Mucosa of rectum (tissue), 2 donors: Measurements from ENCODE around the gene MYH14.

Experiments used
- H3K27ac ChIP-seq, 2 donors: one replicate each; pipeline ENCODE4 v1.7.0; 2013; ENCODE audit warnings: inconsistent platforms in 2 of 2, low read depth in 2 of 2, low read length in 2 of 2
- H3K27me3 ChIP-seq, 2 donors: one replicate each; pipeline ENCODE4 v1.7.0; 2013; ENCODE audit warnings: low read length in 2 of 2; ENCODE audit not compliant: control insufficient read depth in 2 of 2, insufficient read depth in 2 of 2
- H3K36me3 ChIP-seq, 2 donors: one replicate each; pipeline ENCODE4 v1.7.0; 2013; ENCODE audit warnings: low read length in 2 of 2; ENCODE audit not compliant: control insufficient read depth in 2 of 2, insufficient read depth in 2 of 2
- H3K4me1 ChIP-seq, 2 donors: one replicate each; pipeline ENCODE4 v1.7.0; 2013; ENCODE audit warnings: low read length in 2 of 2, mild to moderate bottlenecking in 1 of 2; ENCODE audit not compliant: control insufficient read depth in 2 of 2, insufficient read depth in 2 of 2
- H3K4me3 ChIP-seq, 2 donors: one replicate each; pipeline ENCODE4 v1.7.0; 2013; ENCODE audit warnings: low read length in 2 of 2
- H3K9ac ChIP-seq, 2 donors: one replicate each; pipeline ENCODE4 v1.7.0; 2013; ENCODE audit warnings: low read length in 2 of 2, low read depth in 1 of 2, mild to moderate bottlenecking in 1 of 2
- H3K9me3 ChIP-seq, 2 donors: one replicate each; pipeline ENCODE4 v1.7.0; 2013; ENCODE audit warnings: low read length in 2 of 2; ENCODE audit not compliant: control insufficient read depth in 2 of 2
- donor health status: healthy.
- donor health status: Normal muscosa, but diverticular disease.

Gene MYH14

DNA sequence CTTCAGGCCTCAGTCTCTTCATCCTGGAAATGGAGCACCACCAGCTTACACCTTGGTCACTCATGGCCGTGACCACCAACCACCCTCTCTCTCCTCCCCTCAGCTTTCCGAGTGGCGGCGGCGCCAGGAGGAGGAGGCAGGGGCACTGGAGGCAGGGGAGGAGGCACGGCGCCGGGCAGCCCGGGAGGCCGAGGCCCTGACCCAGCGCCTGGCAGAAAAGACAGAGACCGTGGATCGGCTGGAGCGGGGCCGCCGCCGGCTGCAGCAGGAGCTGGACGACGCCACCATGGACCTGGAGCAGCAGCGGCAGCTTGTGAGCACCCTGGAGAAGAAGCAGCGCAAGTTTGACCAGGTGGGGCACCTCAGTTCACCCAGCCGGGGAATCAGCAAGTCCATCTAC, 78.1 kb downstream of the MYH14 start:
- no peak overlapping the region for H3K9ac ChIP-seq
- no peak overlapping the region for H3K4me3 ChIP-seq
- H3K36me3 ChIP-seq: peaks cover 43 to 48% of the 10 kb centered on the region in 2 donors
- no peaks in the 10 kb centered on the region for H3K4me1 ChIP-seq
- no peak overlapping the region for H3K27ac ChIP-seq
- no peaks in the 10 kb centered on the region for H3K9me3 ChIP-seq
- H3K27me3 ChIP-seq: no peaks in the 10 kb centered on the region

DNA sequence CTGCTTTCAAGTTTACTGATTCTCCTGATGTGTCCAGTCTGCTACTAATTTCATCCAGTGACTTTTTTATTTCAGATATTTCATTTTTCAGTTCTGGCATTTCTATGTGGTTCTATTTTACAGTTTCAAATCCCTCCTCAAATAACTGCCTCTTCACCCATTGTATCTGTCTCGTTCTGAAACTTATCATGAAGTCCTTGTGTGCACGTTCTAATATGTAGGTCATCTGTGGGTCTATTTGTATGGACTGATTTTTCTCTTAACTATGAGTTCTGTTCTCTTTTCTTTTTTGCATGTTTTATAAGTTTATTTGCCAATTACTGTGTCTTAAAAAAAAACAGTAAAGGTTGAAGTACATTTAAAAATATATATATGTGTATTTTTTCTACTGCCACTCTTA, 82.4 kb downstream of the MYH14 start:
- Histone ChIP-seq H3K27me3 (no peaks in the 10 kb centered on the region), H3K27ac (no peak overlapping the region), H3K36me3 (peaks cover 60 to 63% of the 10 kb centered on the region in 2 donors), H3K9me3 (no peaks in the 10 kb centered on the region), H3K9ac (no peak overlapping the region), H3K4me1 (no peaks in the 10 kb centered on the region), H3K4me3 (no peak overlapping the region)

DNA sequence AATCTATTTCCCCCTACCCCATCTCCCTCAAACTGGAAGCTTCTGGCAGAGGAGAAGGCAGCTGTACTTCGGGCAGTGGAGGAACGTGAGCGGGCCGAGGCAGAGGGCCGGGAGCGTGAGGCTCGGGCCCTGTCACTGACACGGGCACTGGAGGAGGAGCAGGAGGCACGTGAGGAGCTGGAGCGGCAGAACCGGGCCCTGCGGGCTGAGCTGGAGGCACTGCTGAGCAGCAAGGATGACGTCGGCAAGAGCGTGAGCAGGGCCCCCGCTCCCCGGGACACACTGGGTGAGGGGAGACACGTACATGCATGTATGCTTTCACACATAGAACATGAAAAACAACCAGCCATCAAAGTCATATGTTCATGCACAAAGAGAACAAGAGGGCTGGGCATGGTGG, 83.0 kb downstream of the MYH14 start:
- peaks cover 57 to 59% of the 10 kb centered on the region in 2 donors for H3K36me3 ChIP-seq
- H3K9me3 ChIP-seq: no peaks in the 10 kb centered on the region
- no peaks in the 10 kb centered on the region for H3K4me1 ChIP-seq
- no peak overlapping the region for H3K27ac ChIP-seq
- no peak overlapping the region for H3K9ac ChIP-seq
- H3K27me3 ChIP-seq: no peaks in the 10 kb centered on the region
- no peak overlapping the region for H3K4me3 ChIP-seq

DNA sequence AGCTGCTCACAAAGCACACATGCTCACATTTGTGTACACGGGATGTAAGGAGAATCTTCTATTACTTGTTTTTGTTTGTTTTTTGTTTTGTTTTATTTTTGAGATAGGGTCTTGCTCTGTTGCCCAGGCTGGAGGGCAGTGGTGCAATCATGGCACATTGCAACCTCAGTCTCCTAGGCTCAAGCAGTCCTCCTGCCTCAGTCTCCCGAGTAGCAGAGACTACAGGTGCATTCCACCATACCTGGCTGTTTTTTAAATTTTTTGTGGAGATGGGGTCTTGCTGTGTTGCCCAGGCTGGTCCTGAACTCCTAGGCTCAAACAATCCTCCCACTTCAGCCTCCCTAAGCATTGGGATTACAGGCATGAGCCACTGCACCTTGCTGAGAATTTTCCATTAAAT, 83.9 kb downstream of the MYH14 start:
- Histone ChIP-seq H3K4me1 (no peaks in the 10 kb centered on the region), H3K9me3 (no peaks in the 10 kb centered on the region), H3K36me3 (peaks cover 59 to 64% of the 10 kb centered on the region in 2 donors), H3K9ac (no peak overlapping the region), H3K27ac (no peak overlapping the region), H3K27me3 (no peaks in the 10 kb centered on the region), H3K4me3 (no peak overlapping the region)

DNA sequence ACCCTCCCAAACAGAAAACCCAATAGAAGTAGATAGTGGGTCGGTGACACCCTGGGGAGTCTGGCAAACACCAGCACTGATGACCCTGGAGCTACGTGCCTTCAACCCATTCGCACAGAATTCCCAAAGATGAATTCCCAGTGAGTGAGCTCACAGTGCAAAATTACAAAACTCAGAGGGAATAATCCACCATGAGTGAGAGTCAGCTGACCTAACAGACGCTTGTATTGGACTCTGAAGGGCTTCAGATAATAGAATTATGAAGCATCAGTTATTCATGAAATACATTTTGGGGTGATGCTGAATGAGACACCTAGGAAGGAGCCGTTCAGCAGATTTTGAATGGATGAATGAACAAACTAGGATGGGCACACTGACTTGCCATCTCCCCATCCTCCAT, 85.5 kb downstream of the MYH14 start:
- no peak overlapping the region for H3K9ac ChIP-seq
- no peak overlapping the region for H3K4me3 ChIP-seq
- no peak overlapping the region for H3K27ac ChIP-seq
- no peaks in the 10 kb centered on the region for H3K9me3 ChIP-seq
- no peaks in the 10 kb centered on the region for H3K4me1 ChIP-seq
- H3K36me3 ChIP-seq: peaks cover 71 to 73% of the 10 kb centered on the region in 2 donors
- H3K27me3 ChIP-seq: no peaks in the 10 kb centered on the region

DNA sequence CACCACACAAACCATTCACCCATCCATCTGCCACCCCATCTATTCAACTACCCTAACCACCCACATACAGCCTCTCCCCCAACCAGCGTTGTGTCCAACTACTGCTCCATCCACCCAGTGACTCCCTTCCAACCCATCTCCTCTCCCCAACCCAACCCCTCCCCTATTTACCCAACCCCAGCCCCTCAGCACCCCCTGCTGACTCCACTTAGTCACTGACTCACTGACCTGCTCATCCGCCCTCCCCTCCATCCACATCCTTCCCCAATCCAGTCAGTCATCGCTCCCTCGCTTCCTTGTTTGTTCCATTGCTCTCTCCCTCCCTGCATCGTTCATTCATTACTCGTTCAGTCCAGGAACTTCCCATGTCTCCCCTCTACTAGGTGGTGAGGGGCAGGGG, 86.6 kb downstream of the MYH14 start:
- no peaks in the 10 kb centered on the region for H3K4me1 ChIP-seq
- H3K27ac ChIP-seq: no peak overlapping the region
- H3K36me3 ChIP-seq: peaks cover 72 to 75% of the 10 kb centered on the region in 2 donors
- no peak overlapping the region for H3K4me3 ChIP-seq
- H3K27me3 ChIP-seq: no peaks in the 10 kb centered on the region
- no peaks in the 10 kb centered on the region for H3K9me3 ChIP-seq
- H3K9ac ChIP-seq: no peak overlapping the region

DNA sequence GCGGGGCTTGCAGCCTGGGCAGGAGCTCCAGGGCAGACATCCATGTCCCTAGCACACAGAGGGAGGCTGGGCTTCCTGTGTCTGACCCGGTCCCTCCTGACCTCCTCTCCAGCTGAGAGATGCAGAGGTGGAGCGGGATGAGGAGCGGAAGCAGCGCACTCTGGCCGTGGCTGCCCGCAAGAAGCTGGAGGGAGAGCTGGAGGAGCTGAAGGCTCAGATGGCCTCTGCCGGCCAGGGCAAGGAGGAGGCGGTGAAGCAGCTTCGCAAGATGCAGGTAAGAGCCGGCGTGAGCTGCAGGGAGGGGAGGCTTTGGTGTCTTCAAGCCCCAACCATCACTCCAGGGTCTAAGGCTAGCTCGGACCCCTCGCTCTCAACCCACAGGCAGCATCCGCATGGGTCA, 87.4 kb downstream of the MYH14 start:
- no peaks in the 10 kb centered on the region for H3K9me3 ChIP-seq
- no peaks in the 10 kb centered on the region for H3K4me1 ChIP-seq
- H3K27ac ChIP-seq: no peak overlapping the region
- H3K27me3 ChIP-seq: no peaks in the 10 kb centered on the region
- peaks cover 69 to 71% of the 10 kb centered on the region in 2 donors for H3K36me3 ChIP-seq
- no peak overlapping the region for H3K9ac ChIP-seq
- no peak overlapping the region for H3K4me3 ChIP-seq

DNA sequence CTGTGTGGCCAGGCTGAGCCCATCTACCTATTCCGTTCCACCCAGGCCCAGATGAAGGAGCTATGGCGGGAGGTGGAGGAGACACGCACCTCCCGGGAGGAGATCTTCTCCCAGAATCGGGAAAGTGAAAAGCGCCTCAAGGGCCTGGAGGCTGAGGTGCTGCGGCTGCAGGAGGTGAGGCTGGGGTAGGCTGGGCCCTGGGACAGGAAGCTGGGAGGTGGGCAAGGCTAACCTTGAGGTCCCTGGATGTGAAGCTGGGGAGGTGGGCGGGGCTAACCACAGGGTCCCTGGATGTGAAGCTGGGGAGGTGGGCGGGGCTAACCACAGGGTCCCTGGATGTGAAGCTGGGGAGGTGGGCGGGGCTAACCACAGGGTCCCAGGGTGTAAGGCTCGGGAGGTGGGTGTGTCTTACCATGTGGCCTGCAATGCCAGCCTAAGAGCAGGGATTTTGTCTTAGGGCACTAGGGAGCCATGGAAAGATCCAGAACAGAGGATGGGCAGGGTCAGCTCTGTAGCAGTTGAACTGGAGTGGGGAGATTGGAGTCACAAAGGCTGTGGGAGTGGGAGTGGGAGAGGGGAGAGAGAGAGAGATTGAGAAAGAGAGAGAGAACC, 88.9 kb downstream of the MYH14 start:
- H3K9me3 ChIP-seq: no peaks in the 10 kb centered on the region
- H3K4me1 ChIP-seq: no peaks in the 10 kb centered on the region
- no peak overlapping the region for H3K9ac ChIP-seq
- H3K27ac ChIP-seq: no peak overlapping the region
- H3K27me3 ChIP-seq: no peaks in the 10 kb centered on the region
- no peak overlapping the region for H3K4me3 ChIP-seq
- H3K36me3 ChIP-seq: peaks cover 58 to 59% of the 10 kb centered on the region in 2 donors

DNA sequence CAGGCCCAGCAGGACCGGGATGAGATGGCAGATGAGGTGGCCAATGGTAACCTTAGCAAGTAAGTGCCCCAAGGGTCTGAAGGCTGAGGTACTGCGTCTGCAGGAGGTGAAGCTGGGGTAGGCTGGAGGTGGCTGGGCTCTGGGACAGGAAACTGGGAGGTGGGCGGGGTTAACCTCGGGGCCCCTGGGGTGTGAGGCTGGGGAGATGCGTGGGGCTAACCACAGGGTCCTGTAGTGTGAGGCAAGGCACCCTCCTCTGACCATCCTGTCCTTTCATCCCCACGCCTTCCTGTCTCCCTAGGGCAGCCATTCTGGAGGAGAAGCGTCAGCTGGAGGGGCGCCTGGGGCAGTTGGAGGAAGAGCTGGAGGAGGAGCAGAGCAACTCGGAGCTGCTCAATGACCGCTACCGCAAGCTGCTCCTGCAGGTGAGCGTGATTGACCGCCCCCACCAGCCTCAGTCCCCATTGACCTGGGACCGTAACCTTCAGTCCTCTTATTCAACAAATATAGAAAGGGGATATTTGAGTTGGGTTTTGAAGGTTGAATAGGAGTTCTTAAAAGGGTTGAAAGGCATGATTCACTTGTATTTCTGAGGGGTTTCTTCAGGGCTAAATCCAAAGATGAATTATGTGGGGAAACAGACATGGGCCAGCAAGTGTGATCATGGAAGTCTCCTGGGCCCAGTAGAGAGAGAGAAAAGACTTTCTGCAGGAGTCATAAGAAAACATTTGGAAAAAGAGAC, 90.0 kb downstream of the MYH14 start:
- Histone ChIP-seq H3K36me3 (peaks cover 56% of the 10 kb centered on the region in 2 donors), H3K27me3 (no peaks in the 10 kb centered on the region)

DNA sequence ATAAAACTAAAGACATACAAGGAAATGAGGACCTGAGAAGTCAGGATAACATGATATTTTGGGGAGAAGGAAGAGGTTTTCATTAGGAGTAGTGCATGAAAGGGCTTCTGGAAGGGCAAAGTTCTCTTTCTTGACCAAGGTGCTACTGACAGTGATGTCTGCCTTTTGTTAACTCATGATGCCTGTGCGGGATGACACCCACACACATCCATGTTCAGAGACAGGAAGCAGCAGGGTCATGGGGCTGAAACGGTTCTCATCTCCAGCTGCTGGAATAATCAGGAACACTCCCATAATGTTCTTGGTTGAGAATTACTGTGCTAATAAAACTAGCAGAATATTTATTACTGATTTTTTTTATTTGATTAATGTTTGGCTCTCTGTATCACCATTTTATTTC, 96.6 kb downstream of the MYH14 start:
- Histone ChIP-seq H3K27me3 (no peaks in the 10 kb centered on the region), H3K9ac (no peak overlapping the region), H3K36me3 (peaks cover 28 to 33% of the 10 kb centered on the region in 2 donors)

More for the DNA sequence above, 90.0 kb downstream of the MYH14 start:
- Histone ChIP-seq H3K9ac (no peak overlapping the region), H3K27ac (no peak overlapping the region), H3K4me1 (no peaks in the 10 kb centered on the region), H3K9me3 (no peaks in the 10 kb centered on the region), H3K4me3 (no peak overlapping the region)

More for the DNA sequence above, 96.6 kb downstream of the MYH14 start:
- no peak overlapping the region for H3K27ac ChIP-seq
- no peaks in the 10 kb centered on the region for H3K9me3 ChIP-seq
- H3K4me3 ChIP-seq: no peak overlapping the region
- no peaks in the 10 kb centered on the region for H3K4me1 ChIP-seq
